GM12801 (cell line): ENCODE data around the gene DTD1.

Source experiments
- CTCF ChIP-seq: IDR thresholded peaks from one replicate; pipeline ENCODE4 v1.5.1; 2011; ENCODE audit warnings: control low read depth; ENCODE audit not compliant: insufficient read length; ENCODE audit errors: extremely low read depth

The DTD1 gene

GRCh38 chr20:18615020-18615650 lies 27.3 kb downstream of the DTD1 start:
- no peak for TF ChIP-seq CTCF

GRCh38 chr20:18621004-18621403 lies 33.1 kb downstream of the DTD1 start:
- TF ChIP-seq CTCF = no peak

GRCh38 chr20:18623156-18623910 lies 35.5 kb downstream of the DTD1 start:
- TF ChIP-seq CTCF = no peak

GRCh38 chr20:18624948-18625347 lies 37.1 kb downstream of the DTD1 start:
- no peak for TF ChIP-seq CTCF

GRCh38 chr20:18625907-18626655 lies 38.2 kb downstream of the DTD1 start:
- TF ChIP-seq CTCF = no peak

GRCh38 chr20:18628330-18628920 lies 40.6 kb downstream of the DTD1 start:
- no peak for TF ChIP-seq CTCF

GRCh38 chr20:18632196-18632789 lies 44.4 kb downstream of the DTD1 start:
- TF ChIP-seq CTCF = no peak
